ENCODE data around the gene TAF9.

TAF9 gene

GRCh38 chr5:69329905-69330489 is 39.3 kb downstream of the TAF9 start:
- Histone ChIP-seq H3K27ac (ENCODE audit: low read length) (no peak overlapping the region), H4K20me1 (ENCODE audit: insufficient read depth, low read length) (no peaks in the 10 kb centered on the region), H3K4me2 (ENCODE audit: low read length) (no peak overlapping the region), H3K36me3 (replicated peaks; ENCODE audit: low read depth, low read length) (no peaks in the 10 kb centered on the region), H3K27me3 (ENCODE audit: low read depth, low read length) (no peaks in the 10 kb centered on the region), H3K9ac (ENCODE audit: low read length) (no peak overlapping the region), H3K9me3 (ENCODE audit: insufficient read depth, low read length) (no peaks in the 10 kb centered on the region), H3K4me3 (ENCODE audit: low read length) (no peak overlapping the region), H2AFZ (ENCODE audit: low read depth, low read length) (no peak overlapping the region), H3K4me1 (ENCODE audit: low read length) (peaks cover 5% of the 10 kb centered on the region; the same call in 1 of the 2 replicates), H3K79me2 (ENCODE audit: low read length) (no peaks in the 10 kb centered on the region)
- TF ChIP-seq CTCF (IDR thresholded peaks at IDR 0.05; ENCODE audit: low read depth, low read length) (no peak), EZH2phosphoT487 (IDR thresholded peaks at IDR 0.05; ENCODE audit: low read depth) (no peak)

- no peak for TF ChIP-seq EZH2phosphoT487 (IDR thresholded peaks at IDR 0.05; ENCODE audit: low read depth)
- TF ChIP-seq CTCF (IDR thresholded peaks at IDR 0.05; ENCODE audit: low read depth, low read length) = no peak
- H3K9me3 ChIP-seq (ENCODE audit: insufficient read depth, low read length) = no peaks in the 10 kb centered on the region
These were observed 43.0 kb downstream of the TAF9 start for GRCh38 chr5:69326365-69326764.

GRCh38 chr5:69317391-69317790 is 51.9 kb downstream of the TAF9 start:
- no peaks in the 10 kb centered on the region for H3K27me3 ChIP-seq (ENCODE audit: low read depth, low read length)
- no peaks in the 10 kb centered on the region for H3K9me3 ChIP-seq (ENCODE audit: insufficient read depth, low read length)
- no peaks in the 10 kb centered on the region for H3K36me3 ChIP-seq (replicated peaks; ENCODE audit: low read depth, low read length)
- no peaks in the 10 kb centered on the region for H3K79me2 ChIP-seq (ENCODE audit: low read length)
- TF ChIP-seq EZH2phosphoT487 (IDR thresholded peaks at IDR 0.05; ENCODE audit: low read depth) (no peak), CTCF (IDR thresholded peaks at IDR 0.05; ENCODE audit: low read depth, low read length) (no peak)
- H3K4me2 ChIP-seq (ENCODE audit: low read length) = no peak overlapping the region
- H3K4me3 ChIP-seq (ENCODE audit: low read length) = no peak overlapping the region
- no peaks in the 10 kb centered on the region for H4K20me1 ChIP-seq (ENCODE audit: insufficient read depth, low read length)
- H3K9ac ChIP-seq (ENCODE audit: low read length) = no peak overlapping the region
- H2AFZ ChIP-seq (ENCODE audit: low read depth, low read length) = no peak overlapping the region
- H3K4me1 ChIP-seq (ENCODE audit: low read length) = no peaks in the 10 kb centered on the region
- H3K27ac ChIP-seq (ENCODE audit: low read length) = no peak overlapping the region

More at GRCh38 chr5:69326365-69326764, 43.0 kb downstream of the TAF9 start:
- Histone ChIP-seq H3K36me3 (replicated peaks; ENCODE audit: low read depth, low read length) (no peaks in the 10 kb centered on the region), H3K4me3 (ENCODE audit: low read length) (no peak overlapping the region), H3K4me2 (ENCODE audit: low read length) (no peak overlapping the region), H3K4me1 (ENCODE audit: low read length) (no peaks in the 10 kb centered on the region), H3K79me2 (ENCODE audit: low read length) (no peaks in the 10 kb centered on the region), H3K9ac (ENCODE audit: low read length) (no peak overlapping the region), H3K27me3 (ENCODE audit: low read depth, low read length) (no peaks in the 10 kb centered on the region), H3K27ac (ENCODE audit: low read length) (no peak overlapping the region), H2AFZ (ENCODE audit: low read depth, low read length) (no peak overlapping the region), H4K20me1 (ENCODE audit: insufficient read depth, low read length) (no peaks in the 10 kb centered on the region)

GRCh38 chr5:69315972-69316371 is 53.3 kb downstream of the TAF9 start:
- Histone ChIP-seq H3K9me3 (ENCODE audit: insufficient read depth, low read length) (no peaks in the 10 kb centered on the region), H3K4me2 (ENCODE audit: low read length) (no peak overlapping the region), H3K36me3 (replicated peaks; ENCODE audit: low read depth, low read length) (no peaks in the 10 kb centered on the region), H3K9ac (ENCODE audit: low read length) (no peak overlapping the region), H3K4me1 (ENCODE audit: low read length) (no peaks in the 10 kb centered on the region), H3K27ac (ENCODE audit: low read length) (no peak overlapping the region), H3K27me3 (ENCODE audit: low read depth, low read length) (no peaks in the 10 kb centered on the region), H3K4me3 (ENCODE audit: low read length) (no peak overlapping the region), H2AFZ (ENCODE audit: low read depth, low read length) (no peak overlapping the region), H4K20me1 (ENCODE audit: insufficient read depth, low read length) (no peaks in the 10 kb centered on the region), H3K79me2 (ENCODE audit: low read length) (no peaks in the 10 kb centered on the region)
- TF ChIP-seq CTCF (IDR thresholded peaks at IDR 0.05; ENCODE audit: low read depth, low read length) (no peak), EZH2phosphoT487 (IDR thresholded peaks at IDR 0.05; ENCODE audit: low read depth) (no peak)
